Ramos (cell line): ENCODE measurements around the gene NR1I2.

Source experiments
- in situ Hi-C: fragments of 300-500 bp; cut with MboI; formaldehyde crosslinking; loops from one replicate; pipeline ENCODE4 v1.14.3; 2022; ENCODE audit warnings: low sequenced_read_pairs; ENCODE audit not compliant: unreplicated experiment

The NR1I2 gene

DNA sequence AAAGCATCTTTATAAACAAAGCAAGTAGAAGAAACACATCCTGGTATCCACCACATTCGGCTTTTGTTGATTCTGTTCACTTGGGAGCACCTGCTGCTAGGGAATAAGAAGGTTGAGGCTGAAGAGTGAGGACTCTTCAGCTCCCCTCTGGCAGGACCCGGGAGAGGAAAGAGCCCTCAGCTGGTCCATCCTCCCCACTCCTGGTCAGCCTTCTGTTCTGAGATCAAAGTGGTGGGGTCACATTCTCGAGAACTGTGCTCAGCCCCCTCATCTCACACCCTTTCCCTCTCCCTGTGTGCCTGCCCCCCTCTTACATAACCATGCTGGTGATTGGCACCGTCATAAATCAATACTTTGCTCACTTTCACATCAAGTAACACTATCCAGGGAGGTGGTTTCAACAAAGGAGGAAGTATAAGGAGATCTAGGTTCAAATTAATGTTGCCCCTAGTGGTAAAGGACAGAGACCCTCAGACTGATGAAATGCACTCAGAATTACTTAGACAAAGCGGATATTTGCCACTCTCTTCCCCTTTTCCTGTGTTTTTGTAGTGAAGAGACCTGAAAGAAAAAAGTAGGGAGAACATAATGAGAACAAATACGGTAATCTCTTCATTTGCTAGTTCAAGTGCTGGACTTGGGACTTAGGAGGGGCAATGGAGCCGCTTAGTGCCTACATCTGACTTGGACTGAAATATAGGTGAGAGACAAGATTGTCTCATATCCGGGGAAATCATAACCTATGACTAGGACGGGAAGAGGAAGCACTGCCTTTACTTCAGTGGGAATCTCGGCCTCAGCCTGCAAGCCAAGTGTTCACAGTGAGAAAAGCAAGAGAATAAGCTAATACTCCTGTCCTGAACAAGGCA, at the start of gene NR1I2:
Gene NR1I2 (plus strand): TSS at position 772 of the 869 bp plus-strand sequence.
- in situ Hi-C loops: no loop called here

DNA sequence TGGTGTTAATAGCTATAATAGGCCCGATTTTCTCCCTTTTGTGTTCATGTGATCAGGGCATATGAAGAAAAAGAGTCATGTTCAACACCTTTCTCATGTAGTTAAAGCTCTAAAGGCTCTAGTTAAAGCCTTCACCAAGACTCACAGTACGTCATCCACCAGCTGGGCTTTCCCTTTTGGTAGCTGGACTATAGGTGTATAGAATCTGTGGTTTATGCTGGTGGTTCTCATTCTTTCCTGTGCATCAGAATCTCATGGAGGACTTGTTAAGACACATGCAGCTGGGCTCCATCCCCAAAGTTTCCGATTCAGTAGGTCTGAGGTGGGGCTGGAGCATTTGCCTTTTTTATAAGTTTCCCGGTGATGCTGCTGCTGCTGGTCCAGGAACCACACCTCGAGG, 48.1 kb upstream of the NR1I2 start:
- in situ Hi-C loops: no loop called here

DNA sequence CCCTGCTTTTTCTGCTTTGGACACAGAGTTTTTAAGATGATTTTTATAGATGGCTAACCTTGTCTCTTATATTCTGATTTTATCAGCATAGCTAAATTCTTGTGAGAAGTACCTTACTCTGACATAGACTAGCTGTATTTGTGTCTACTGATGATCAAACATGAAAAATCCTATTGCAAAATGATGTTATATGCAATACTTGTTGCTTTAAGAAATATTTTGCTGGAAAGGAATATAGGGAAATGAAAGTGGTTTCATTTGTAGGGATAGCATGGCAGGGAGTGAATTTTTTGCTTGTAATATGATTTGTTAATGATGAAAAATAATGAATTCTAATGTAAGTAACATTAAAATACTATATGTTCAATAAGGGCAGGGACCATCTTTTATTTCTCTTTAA, 43.2 kb upstream of the NR1I2 start:
- in situ Hi-C loops: no loop called here

DNA sequence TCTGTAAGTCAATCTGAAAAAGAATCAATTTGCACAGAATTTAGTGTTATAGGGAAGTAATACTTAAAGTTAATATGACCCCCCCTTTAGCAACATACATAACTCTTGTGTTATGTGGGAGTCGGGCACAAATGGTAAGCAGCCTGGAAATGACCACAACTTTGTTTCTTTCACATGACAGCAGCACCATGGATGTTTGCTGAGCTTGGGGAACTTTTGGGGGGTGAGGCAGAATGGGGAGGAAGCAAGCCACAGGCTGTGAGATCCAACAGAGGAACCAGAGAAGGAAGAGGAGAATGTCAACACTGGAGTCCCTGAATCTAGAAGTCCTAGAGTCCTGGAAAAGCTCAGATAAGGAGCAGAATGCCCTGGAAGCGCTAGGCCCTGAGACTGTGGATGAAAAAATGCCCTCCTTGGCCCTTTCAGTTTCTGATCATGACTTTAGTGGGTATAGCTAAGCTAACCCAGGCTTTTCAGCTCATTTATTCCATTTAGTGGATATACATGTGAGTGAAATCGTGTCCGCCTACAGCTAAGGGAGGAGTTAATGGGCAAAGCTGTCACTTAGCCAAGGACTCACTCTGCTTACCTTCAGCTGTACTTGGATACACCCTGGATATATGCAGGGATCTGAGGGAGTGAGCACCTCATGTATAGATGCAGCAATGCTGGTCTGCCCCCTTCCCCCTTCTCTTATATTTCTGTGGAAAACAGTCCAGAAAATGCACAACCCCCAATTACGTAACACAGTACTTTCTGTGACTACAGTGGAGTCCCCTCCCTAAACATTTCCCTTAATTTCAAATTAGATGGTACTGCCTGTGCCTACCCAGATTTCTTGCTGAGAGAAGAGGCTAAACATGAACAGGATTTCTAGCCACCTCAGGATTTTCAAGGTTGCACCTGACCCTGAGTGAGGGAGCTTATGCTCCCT, 40.0 kb upstream of the NR1I2 start:
- in situ Hi-C loops: no loop called here

DNA sequence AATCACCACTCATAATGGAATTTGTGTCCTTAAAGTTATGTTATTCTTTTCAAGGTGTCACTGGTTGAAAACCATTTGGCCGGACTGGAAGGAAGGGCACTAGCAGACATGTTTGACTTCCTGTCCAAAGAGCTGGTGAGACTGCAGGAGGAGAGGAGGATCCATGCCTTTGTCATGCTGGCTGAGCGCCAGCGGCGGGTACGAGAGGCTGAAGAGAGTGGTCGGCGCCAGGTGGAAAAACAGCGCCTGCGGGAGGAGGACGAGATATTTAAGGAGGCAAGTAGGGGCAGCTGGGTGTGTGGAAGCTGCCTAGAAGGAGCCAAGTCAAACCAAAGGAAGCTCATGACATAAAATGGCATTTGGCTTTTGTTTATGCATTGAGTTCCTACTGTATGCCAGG, 38.0 kb upstream of the NR1I2 start:
- in situ Hi-C loops: no loop called here

DNA sequence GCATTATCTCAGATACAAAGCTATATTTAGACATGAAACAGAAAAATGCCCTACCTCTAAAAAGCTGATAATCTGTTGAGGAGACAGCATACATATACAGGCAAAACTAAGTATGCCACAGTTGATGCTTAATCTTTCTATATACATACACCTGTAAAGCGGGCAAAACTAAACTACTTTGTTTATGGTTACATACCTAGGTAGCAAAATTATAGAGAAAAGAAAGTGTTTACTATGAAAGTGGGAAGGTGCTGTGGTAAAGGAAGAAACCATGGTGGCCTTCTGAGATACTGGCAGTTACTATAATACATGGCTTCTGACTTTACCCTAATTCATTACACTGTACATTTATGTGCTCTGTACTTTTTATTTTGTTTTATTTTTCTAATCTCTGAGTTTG, 36.0 kb upstream of the NR1I2 start:
- in situ Hi-C loops: no loop called here

DNA sequence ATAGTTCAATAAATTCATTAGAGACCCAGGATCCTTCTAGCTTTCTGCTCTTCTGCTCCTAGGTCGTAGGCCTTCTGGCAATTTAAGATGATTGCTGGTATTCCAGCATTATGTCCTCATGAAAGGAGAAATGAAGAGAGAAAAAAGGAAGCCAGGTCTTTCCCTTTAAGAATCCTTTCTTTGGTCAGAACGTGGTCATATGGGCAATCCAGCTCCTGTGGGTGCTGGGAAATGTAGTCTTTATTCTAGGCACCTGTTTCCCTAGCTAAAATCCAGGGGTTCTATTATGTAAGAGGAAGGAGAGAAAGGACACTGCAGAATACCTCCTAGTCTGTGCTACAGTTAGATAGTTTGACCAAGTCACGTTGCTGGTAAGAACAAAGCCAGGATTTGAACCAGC, 35.5 kb upstream of the NR1I2 start:
- in situ Hi-C loops: no loop called here

DNA sequence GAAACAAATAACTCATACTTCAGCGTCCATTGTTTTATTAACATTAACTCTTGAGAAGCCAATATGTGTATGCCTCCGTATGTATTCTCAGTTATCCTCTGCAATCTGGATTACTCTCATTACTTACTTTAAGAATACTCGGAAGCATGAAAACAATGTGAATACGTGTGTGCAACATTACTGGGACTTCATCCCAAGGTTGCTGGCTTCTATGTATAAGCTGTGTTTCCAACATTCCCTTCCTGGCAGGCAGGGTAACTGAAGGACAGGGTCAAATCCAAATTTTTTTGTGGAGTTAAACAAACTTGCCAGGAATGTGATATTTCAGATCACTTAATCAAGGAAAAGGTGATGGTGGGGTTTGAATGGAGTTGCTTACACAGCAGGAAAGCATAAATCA, 34.5 kb upstream of the NR1I2 start:
- in situ Hi-C loops: no loop called here

DNA sequence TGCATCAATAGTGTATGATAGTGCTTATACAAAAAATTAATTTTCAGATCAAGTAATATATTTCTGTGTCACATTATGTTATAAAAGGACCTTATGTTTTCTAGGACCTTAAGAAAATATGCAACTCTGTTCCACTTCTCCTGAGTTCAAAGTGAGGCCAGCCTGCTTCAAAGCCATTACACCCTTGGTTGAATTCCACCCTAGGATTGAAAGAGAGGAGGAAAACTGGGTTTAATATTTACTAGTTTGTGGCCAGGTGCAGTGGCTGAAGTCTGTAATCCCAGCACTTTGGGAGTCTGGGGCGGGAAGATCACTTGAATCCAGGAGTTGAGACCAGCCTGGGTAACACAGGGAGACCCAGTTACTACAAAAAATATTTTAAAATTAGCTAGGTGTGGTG, 32.9 kb upstream of the NR1I2 start:
- in situ Hi-C loops: no loop called here

DNA sequence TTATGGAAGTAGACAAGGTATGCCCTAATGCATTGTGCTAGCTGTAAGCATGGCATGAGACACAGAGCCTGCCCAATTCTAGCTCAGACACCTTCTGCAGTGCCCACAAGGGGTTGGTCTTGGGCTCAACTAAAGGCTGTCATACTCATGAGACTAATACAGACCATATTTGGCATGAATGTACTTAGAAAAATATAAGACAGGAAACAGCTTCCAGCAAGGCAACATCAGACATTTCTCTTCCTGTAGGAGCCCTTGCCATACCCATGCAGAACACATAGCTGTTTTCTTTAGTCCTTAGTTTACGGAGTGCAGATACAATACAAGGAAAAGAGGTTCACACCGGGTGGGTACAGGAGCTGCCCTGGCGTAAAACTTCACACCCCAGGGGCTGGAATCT, 30.5 kb upstream of the NR1I2 start:
- in situ Hi-C loops: no loop called here

DNA sequence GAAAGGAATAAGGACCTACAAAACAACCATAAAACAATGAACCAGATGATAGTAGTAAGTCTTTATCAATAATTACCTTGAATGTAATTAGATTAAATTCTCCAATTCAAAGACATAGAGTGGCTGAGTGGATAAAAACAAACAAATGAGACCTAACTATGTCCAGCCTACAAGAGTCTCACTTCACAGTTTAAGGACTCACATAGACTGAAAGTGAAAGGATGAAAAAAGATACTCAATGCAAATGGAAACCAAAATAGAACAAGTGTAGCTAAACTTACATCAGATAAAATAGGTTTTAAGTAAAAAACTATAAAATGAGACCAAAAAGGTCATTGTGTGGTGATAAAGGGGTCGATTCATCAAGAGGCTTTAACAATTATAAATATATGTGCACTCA, 21.9 kb upstream of the NR1I2 start:
- in situ Hi-C loops: no loop called here

DNA sequence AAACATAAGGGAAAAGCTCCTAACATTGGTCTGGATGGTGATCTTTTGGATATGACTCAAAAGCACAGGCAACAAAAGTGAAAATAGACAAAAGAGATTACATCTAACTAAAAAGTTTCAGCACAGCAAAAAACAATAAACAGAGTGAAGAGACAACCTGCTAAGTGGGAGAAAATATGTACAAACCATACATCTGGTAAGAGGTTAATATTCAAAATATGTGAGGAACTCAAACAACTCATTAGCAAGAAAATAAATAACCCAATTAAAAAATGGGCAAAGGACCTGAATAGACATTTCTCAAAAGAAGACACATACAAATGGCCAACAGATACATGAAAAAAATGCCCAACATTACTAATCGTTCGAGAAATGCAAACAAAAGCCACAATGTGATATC, 19.0 kb upstream of the NR1I2 start:
- in situ Hi-C loops: no loop called here

DNA sequence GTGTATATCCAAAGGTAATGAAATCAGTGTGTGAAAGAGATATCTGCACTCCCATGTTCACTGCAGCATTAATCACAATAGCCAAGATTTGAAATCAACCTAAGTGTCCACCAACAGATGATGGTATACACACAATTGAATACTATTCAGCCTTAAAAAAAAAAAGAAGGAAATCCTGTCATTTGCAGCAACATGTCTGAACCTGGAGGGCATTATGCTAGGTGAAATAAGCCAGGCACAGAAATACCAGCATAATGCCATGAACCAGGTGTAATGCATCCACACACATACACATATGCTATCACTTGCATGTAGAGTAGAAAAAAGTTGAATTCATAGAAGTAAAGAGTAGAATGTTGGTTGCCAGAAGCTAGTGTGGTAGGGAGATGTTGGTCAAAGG, 18.4 kb upstream of the NR1I2 start:
- in situ Hi-C loops: no loop called here

DNA sequence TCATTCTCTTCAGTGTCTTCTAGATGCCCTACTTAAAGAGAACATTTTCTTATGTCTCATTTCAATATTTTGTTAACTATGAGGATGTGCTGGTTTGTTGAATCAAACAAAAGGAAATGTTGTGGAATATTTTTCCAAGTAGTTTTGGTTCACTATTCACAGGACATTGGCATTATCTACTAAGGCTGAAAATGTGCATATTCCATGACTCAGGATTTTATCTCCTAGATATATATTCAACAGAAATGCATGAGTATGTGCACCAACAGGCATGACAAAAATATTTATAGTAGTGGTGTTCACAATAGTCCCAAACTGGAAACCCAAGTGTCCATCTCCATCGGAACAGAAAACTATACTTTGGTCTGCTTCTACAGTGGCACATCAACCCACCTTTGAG, 16.7 kb upstream of the NR1I2 start:
- in situ Hi-C loops: no loop called here

DNA sequence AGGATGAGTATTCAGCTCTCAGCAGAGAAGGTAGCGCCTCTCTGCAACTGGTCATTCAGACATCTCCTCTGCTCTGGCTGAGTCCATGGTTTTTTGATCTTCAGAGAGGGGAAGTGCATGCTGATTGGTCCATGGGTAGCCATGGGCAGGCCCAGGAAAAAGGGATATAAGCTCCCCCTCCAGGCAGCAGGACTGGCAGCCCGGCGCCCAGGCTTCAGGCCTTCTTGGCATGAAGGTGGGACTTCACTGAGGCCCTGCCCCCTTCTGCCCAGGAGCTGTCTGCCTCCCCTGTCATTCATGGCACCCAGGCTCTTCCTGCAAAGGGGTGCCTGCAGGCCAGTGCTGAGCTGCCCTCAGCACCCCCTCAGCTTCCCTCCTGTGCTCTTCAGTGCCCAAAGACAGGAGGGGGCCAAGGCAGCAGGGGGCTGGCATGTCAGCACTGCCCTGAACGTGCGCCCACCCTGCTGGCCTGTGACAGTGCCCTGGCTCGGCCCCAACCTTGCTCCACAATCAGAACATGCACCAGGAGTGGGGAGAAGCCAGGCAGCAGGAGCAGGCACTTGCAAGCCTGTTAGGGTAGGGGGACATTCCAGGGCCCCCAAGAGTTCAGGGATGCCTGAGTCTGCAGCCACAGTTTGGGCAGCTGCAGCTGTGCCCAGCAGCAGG, 13.8 kb upstream of the NR1I2 start:
- in situ Hi-C loops: no loop called here

DNA sequence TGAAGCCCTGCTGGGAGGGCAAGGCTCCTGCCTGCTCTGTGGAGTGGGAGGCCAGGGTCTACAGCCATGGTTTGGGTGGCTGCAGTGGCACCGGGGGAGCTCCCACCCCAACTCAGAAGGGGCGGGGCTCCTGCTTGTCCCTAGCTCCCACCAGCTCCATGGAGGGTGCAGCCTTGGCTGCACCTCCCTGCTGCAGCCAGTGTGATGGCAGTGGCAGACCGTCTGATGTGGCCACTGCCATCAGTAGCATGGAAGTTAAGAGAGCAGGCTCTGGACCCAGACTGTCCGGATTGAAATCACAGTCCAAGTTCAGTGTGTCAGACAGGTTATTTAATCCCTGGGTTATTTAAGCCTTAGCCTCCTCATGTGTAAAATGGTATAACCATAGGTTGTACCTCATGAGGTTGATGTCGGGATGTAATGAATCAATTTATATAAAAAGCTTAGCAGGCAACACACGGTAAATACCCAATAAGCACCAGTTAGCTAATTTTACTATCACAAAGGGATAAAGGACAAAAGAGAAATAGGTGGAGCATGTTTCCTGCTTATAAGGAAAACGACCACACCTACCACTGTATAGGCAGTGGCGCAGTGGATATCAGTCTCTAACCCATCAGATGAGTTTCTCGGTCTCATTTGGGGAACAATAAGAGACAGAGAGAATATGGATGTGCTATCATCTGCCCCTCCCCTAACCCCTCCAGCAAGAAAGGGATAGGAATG, 13.1 kb upstream of the NR1I2 start:
- in situ Hi-C loops: no loop called here

DNA sequence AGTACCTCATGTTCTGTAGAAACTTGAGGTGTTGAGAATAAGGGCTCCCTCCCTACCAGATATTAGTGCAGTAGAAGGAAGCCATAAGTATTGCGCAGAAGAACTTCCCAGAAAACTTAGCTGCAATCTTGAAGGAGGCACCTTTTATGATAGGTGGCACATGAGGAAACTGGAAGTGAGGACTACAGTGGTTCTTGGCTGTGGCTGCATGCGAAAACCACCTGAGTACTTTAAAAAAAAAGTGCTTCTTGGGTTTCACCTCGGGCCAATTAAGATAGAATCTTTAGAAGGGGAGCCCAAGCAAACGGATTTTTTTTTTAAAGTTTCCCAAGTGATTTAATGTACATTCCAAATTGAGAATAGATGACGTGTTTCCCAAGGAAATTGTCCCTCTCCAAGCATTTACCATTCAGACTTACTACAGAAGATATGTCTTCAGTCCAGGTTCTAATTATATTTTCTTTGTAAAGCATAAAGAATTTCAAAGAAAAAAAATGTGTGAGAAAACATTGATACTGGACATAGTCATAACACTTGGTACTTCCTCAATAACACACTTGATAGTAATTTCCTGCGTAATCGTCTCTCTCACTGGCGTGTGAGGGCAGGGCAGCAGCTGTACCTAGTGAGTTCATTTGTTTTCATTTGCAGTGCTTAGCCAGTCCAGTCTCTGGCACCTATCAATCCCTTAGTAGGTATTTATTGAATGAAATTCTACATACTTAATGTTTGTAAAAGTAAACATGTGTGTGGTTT, 12.3 kb upstream of the NR1I2 start:
- in situ Hi-C loops: no loop called here

DNA sequence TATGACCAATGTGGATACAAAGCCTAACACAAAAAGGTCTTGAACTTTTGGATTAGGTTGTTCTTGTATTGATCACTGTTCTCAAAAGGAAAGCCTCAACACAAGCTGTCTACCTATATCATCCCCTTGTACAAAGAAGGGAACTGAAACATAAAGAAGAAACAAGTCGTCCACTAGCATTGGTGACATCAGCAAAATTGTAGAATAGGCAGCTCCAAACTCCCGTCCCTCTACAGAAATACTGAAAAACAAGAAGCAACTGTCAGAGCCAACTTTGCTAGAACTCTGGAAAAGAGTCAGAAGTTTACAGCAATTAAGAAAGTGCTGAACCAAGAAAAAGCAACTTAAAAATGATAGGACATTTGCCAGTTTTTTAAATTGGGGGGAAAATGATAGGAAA, 7.5 kb upstream of the NR1I2 start:
- in situ Hi-C loops: no loop called here

DNA sequence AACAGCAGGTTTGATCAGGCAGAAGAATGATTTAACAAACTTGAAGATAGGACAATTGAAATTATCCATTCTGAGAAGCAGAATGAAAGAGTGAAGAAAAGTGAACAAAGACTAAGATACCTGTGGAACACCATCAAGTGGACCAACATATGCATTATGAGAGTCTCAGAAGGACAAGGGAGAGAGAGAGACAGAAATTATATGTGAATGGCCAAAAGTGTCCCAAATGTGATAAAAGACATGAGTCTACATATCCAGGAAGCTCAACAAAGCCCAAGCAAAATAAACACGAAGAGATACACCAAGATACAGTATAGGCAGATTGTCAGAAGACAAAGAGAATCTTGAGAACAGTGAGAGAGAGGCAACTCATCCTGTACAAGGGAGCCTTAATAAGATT, 5.6 kb upstream of the NR1I2 start:
- in situ Hi-C loops: no loop called here

DNA sequence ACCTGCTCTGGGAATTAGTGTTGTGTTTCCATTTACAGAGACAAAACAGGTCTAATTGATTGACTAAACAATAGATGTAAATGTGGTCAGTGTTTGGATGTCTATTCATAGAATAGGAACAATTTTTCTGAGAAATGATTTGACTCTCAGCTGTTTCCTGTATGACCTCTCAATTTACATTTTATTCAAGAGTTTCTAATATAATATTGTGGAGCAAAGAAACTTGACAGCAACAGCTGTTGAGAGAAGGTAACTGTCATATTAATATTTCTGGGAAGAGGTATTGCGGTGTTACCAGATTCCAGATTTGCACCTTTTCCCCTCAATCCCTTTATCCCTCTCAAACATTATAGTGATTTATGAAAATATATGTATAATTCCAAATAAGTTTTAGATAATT, 3.7 kb upstream of the NR1I2 start:
- in situ Hi-C loops: no loop called here
